GM10266 (cell line): ENCODE measurements around the gene WDFY2.

Source experiments
- DNase-seq: peaks from one replicate; pipeline ENCODE4 v3.0.0; 2012; ENCODE audit errors: extremely low spot score
- CTCF ChIP-seq: IDR thresholded peaks from 2 replicates; pipeline ENCODE4 v1.5.1; 2012; ENCODE audit warnings: mild to moderate bottlenecking, low read depth; ENCODE audit not compliant: control insufficient read depth, insufficient read depth; ENCODE audit errors: missing control alignments

Gene WDFY2

GRCh38 chr13:51764184-51765141 lies 180.2 kb downstream of the WDFY2 start:
- no peak for TF ChIP-seq CTCF
- DNase-seq: peak; percentile 77

DNA sequence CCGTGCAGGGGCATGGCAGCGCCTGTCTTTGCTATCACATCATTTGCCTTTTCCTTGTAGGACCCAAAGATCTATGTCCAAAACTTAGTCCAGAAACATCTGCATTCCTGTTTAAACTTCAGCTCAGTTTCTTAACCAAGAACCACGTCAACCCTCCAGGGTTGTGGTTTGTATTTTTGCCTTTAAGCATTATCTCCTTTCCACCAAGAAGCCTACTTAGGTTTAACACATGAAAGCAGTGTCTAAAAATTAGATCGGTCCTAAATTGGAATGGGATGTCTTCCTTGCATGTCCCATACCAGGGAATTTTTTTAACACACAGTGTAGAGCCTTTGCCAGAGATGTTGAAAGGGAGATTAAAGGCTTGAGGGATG lies 180.9 kb downstream of the WDFY2 start:
- no peak for DNase-seq
- TF ChIP-seq CTCF: no peak

DNA sequence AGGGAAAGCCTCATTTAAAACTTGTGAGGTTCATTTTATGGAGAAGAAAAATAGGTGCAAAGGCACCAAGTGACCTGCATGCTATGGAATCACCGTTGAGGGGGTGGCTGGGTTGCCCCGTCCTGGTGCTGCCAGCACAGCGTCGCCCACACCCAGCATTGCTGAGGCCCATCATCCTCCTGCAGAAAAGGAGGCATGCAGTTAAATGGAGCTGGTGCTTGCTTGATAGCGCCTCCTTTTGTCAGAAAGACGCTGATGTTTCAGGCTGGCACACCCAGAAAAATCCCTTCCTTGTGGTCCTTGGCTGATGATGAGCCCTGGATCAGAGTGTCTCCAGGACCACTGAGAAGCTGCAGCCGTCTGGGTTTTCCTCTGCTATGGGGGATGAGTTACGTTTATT lies 182.8 kb downstream of the WDFY2 start:
- DNase-seq: no peak
- TF ChIP-seq CTCF: peak; percentile 20

GRCh38 chr13:51768378-51768921 lies 184.2 kb downstream of the WDFY2 start:
- TF ChIP-seq CTCF: no peak
- no peak for DNase-seq

- no peak for DNase-seq
- no peak for TF ChIP-seq CTCF
These were observed 184.7 kb downstream of the WDFY2 start for GRCh38 chr13:51768976-51769375.

DNA sequence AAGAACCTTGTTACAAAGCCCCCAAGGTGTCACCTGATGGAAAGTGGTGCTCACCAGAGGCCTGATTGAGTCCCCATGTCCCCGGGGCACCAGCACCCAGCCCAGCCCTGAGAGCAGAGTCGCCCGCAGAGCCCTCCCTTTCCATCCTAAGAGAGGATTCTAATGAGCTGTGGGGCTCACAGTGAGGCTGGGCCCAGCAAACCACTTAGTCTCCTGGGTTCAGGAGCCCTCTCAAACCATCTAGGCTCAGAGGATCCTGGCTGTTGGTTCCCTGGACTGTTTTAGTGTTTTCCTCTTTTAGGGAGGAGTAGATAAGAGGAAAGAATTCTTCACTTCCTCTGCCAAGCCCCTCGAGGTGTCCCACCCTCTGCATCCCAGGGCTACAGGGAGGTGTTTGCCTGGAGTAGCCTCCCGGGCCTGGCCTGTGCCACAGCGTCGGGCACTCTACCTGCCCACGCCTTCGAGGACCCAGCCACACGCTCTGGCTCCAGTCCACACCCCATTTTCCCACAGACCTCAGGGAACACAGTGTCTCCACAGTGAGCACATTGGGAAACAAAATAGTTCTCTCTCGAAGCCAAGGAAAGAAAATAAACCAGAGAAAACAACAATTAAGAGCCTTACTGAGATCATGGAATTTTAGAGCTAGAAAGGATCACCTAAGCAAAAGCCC lies 185.3 kb downstream of the WDFY2 start:
- DNase-seq: no peak
- no peak for TF ChIP-seq CTCF
